GM23338 (cell line): ENCODE results near the gene PCIF1. TPM values are rescaled to one million over a fixed set of nuclear protein-coding genes. Genes with fewer than 3 reads are reported as not detected.

Experiments used
- ATAC-seq: fragments of 200-7000 bp; cut with Tn5 transposase; 3 replicates; pipeline ENCODE4 v1.9.1; 2020
- DNase-seq: peaks from one replicate; pipeline ENCODE4 v3.0.0-alpha.2; 2015; ENCODE audit warnings: low spot score
- H2AFZ ChIP-seq: fragments of 200-600 bp; sonication (generic); 2 replicates; pipeline ENCODE4 v1.8.0; 2016; ENCODE audit warnings: antibody characterized with exemption, mild to moderate bottlenecking, moderate library complexity
- H3F3A ChIP-seq: fragments of 200-600 bp; sonication (generic); replicated peaks from 2 replicates; pipeline ENCODE4 v1.8.0; 2017; ENCODE audit warnings: antibody characterized with exemption, mixed run types, low read depth
- H3K27ac ChIP-seq: fragments of 200-600 bp; sonication (generic); 2 replicates; pipeline ENCODE4 v1.6.1; 2016; ENCODE audit warnings: low read depth
- H3K27me3 ChIP-seq: fragments of 200-600 bp; sonication (generic); 2 replicates; pipeline ENCODE4 v1.8.0; 2016; ENCODE audit warnings: mild to moderate bottlenecking, mixed run types, moderate library complexity; ENCODE audit not compliant: insufficient read depth
- H3K36me3 ChIP-seq: fragments of 200-600 bp; sonication (generic); 2 replicates; pipeline ENCODE4 v1.8.0; 2016; ENCODE audit warnings: mild to moderate bottlenecking; ENCODE audit not compliant: insufficient read depth
- H3K4me1 ChIP-seq: fragments of 200-600 bp; sonication (generic); 2 replicates; pipeline ENCODE4 v1.8.0; 2016; ENCODE audit warnings: mild to moderate bottlenecking, moderate library complexity; ENCODE audit not compliant: insufficient read depth
- H3K4me2 ChIP-seq: fragments of 200-600 bp; sonication (generic); 2 replicates; pipeline ENCODE4 v1.7.1; 2017; ENCODE audit warnings: mixed run types
- H3K4me3 ChIP-seq: fragments of 200-600 bp; sonication (generic); 2 replicates; pipeline ENCODE4 v1.6.1; 2016; ENCODE audit warnings: mixed run types
- H3K79me2 ChIP-seq: fragments of 200-600 bp; sonication (generic); replicated peaks from 2 replicates; pipeline ENCODE4 v1.8.0; 2017; ENCODE audit warnings: mild to moderate bottlenecking; ENCODE audit not compliant: insufficient read depth
- H3K9me2 ChIP-seq: fragments of 200-600 bp; sonication (generic); 2 replicates; pipeline ENCODE4 v1.8.0; 2017; ENCODE audit not compliant: insufficient read depth
- H4K20me1 ChIP-seq: fragments of 200-600 bp; sonication (generic); replicated peaks from 2 replicates; pipeline ENCODE4 v1.8.0; 2017; ENCODE audit warnings: mild to moderate bottlenecking; ENCODE audit not compliant: insufficient read depth
- H3K27ac Mint-ChIP-seq: 2 replicates; pipeline ENCODE4 v1.8.0; 2020; ENCODE audit warnings: inconsistent platforms, mild to moderate bottlenecking, moderate library complexity, mixed read lengths
- H3K27me3 Mint-ChIP-seq: 3 replicates; pipeline ENCODE4 v1.8.0; 2022; ENCODE audit warnings: low read depth, mild to moderate bottlenecking, moderate library complexity, mixed read lengths, inconsistent platforms; ENCODE audit not compliant: insufficient read depth, poor library complexity
- H3K36me3 Mint-ChIP-seq: 3 replicates; pipeline ENCODE4 v1.8.0; 2021; ENCODE audit warnings: low read depth, mild to moderate bottlenecking, inconsistent platforms, moderate library complexity, mixed read lengths
- H3K4me1 Mint-ChIP-seq: 3 replicates; pipeline ENCODE4 v1.8.0; 2020; ENCODE audit warnings: mild to moderate bottlenecking, inconsistent platforms, mixed read lengths
- H3K4me3 Mint-ChIP-seq: 3 replicates; pipeline ENCODE4 v1.8.0; 2021; ENCODE audit warnings: moderate library complexity, mild to moderate bottlenecking, inconsistent platforms, mixed read lengths
- H3K9me3 Mint-ChIP-seq: 3 replicates; pipeline ENCODE4 v1.8.0; 2020; ENCODE audit warnings: moderate library complexity, mild to moderate bottlenecking, inconsistent platforms, mixed read lengths
- CREB1 ChIP-seq: fragments of 250-450 bp; sonication (Bioruptor Pico); IDR thresholded peaks from 2 replicates; pipeline ENCODE4 v1.5.0; 2020; ENCODE audit warnings: low read depth, mild to moderate bottlenecking, moderate library complexity
- EZH2 ChIP-seq: fragments of 200-600 bp; sonication (generic); IDR thresholded peaks from one replicate; pipeline ENCODE4 v1.8.0; 2017; ENCODE audit warnings: antibody characterized with exemption, mild to moderate bottlenecking, low read depth; ENCODE audit not compliant: unreplicated experiment
- EZH2phosphoT487 ChIP-seq: fragments of 200-600 bp; sonication (generic); IDR thresholded peaks from one replicate; pipeline ENCODE4 v1.8.1; 2018; ENCODE audit warnings: antibody characterized with exemption; ENCODE audit not compliant: unreplicated experiment
- JUNB ChIP-seq: IDR thresholded peaks from one replicate; pipeline ENCODE4 v1.6.1; 2016; ENCODE audit warnings: antibody characterized with exemption; ENCODE audit not compliant: unreplicated experiment
- NANOG ChIP-seq: IDR thresholded peaks from 2 replicates; pipeline ENCODE4 v1.6.1; 2016; ENCODE audit warnings: antibody characterized with exemption, borderline replicate concordance
- POLR2AphosphoS5 ChIP-seq: IDR thresholded peaks from 2 replicates; pipeline ENCODE4 v1.6.1; 2016; ENCODE audit warnings: antibody characterized with exemption, low read depth
- STAT1 ChIP-seq: IDR thresholded peaks from one replicate; pipeline ENCODE4 v1.6.1; 2016; ENCODE audit warnings: antibody characterized with exemption; ENCODE audit not compliant: unreplicated experiment
- ZNF331 ChIP-seq: fragments of 250-450 bp; sonication (Bioruptor Pico); IDR thresholded peaks from 2 replicates; pipeline ENCODE4 v1.5.0; 2020; ENCODE audit warnings: low read depth, mild to moderate bottlenecking, moderate library complexity
- polyA plus RNA-seq: library from polyadenylated mRNA; unstranded; fragments of >200 nt; fragmentation: Nextera tagmentation; extraction: Ambion mirVana; gene quantifications from 2 replicates; pipeline ENCODE4 v1.2.1, GENCODE V29; 2016
- total RNA-seq: library from RNA; depleted of rRNA; stranded (reverse); fragments of >200 nt; shearing (Covaris generic); gene quantifications from 2 replicates; pipeline ENCODE4 v1.2.3, GENCODE V29; 2014
- TF ChIP-seq, protein P1 (sequence below): IDR thresholded peaks from 2 replicates; pipeline ENCODE4 v1.6.1; 2016; ENCODE audit warnings: antibody characterized with exemption
- TF ChIP-seq, protein P2 (sequence below): fragments of 250-450 bp; sonication (Bioruptor Pico); IDR thresholded peaks from 2 replicates; pipeline ENCODE4 v1.5.0; 2020; ENCODE audit warnings: mild to moderate bottlenecking, moderate library complexity
- TF ChIP-seq, protein P3 (sequence below): IDR thresholded peaks from one replicate; pipeline ENCODE4 v1.6.1; 2018; ENCODE audit warnings: antibody characterized with exemption; ENCODE audit not compliant: unreplicated experiment
- TF ChIP-seq, protein P4 (sequence below), 2 experiments: fragments of 200-600 bp in 1 of 2; sonication (generic) in 1 of 2; conservative IDR thresholded peaks; 2 replicates each; pipeline versions ENCODE4 v1.5.1 to v1.6.1; 2016 to 2017; ENCODE audit warnings: antibody characterized with exemption in 2 of 2, low read depth in 2 of 2, mild to moderate bottlenecking in 2 of 2, moderate library complexity in 1 of 2

The PCIF1 gene
- total and polyA plus RNA-seq, 2 experiments from 2014 or later = 26.1 to 28.3 TPM

DNA sequence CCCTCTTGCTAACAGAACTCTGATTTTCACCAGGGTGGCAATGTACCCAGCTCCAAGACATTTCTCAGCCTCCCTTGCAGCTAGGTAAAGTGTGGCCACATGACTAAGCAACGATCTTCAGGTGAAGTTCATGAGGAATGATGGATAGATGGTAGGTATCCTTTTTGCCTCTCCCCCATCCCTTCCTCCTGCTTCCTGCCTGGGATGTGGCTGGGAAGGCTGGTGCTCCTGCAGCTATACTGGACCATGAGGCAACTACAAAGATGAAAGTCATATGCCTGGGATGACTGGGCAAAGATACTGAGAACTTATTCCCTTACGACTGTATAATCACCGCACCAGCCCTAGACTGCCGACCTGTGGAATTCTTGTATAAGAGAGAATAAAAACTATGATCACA is 24.1 kb downstream of the PCIF1 start:
- TF ChIP-seq NANOG (no peak), JUNB (no peak), EZH2 (no peak), STAT1 (no peak), CREB1 (no peak), ZNF331 (no peak), POLR2AphosphoS5 (no peak), EZH2phosphoT487 (no peak)
- TF ChIP-seq, protein P1, sequence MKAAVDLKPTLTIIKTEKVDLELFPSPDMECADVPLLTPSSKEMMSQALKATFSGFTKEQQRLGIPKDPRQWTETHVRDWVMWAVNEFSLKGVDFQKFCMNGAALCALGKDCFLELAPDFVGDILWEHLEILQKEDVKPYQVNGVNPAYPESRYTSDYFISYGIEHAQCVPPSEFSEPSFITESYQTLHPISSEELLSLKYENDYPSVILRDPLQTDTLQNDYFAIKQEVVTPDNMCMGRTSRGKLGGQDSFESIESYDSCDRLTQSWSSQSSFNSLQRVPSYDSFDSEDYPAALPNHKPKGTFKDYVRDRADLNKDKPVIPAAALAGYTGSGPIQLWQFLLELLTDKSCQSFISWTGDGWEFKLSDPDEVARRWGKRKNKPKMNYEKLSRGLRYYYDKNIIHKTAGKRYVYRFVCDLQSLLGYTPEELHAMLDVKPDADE = no peak
- TF ChIP-seq, protein P2, sequence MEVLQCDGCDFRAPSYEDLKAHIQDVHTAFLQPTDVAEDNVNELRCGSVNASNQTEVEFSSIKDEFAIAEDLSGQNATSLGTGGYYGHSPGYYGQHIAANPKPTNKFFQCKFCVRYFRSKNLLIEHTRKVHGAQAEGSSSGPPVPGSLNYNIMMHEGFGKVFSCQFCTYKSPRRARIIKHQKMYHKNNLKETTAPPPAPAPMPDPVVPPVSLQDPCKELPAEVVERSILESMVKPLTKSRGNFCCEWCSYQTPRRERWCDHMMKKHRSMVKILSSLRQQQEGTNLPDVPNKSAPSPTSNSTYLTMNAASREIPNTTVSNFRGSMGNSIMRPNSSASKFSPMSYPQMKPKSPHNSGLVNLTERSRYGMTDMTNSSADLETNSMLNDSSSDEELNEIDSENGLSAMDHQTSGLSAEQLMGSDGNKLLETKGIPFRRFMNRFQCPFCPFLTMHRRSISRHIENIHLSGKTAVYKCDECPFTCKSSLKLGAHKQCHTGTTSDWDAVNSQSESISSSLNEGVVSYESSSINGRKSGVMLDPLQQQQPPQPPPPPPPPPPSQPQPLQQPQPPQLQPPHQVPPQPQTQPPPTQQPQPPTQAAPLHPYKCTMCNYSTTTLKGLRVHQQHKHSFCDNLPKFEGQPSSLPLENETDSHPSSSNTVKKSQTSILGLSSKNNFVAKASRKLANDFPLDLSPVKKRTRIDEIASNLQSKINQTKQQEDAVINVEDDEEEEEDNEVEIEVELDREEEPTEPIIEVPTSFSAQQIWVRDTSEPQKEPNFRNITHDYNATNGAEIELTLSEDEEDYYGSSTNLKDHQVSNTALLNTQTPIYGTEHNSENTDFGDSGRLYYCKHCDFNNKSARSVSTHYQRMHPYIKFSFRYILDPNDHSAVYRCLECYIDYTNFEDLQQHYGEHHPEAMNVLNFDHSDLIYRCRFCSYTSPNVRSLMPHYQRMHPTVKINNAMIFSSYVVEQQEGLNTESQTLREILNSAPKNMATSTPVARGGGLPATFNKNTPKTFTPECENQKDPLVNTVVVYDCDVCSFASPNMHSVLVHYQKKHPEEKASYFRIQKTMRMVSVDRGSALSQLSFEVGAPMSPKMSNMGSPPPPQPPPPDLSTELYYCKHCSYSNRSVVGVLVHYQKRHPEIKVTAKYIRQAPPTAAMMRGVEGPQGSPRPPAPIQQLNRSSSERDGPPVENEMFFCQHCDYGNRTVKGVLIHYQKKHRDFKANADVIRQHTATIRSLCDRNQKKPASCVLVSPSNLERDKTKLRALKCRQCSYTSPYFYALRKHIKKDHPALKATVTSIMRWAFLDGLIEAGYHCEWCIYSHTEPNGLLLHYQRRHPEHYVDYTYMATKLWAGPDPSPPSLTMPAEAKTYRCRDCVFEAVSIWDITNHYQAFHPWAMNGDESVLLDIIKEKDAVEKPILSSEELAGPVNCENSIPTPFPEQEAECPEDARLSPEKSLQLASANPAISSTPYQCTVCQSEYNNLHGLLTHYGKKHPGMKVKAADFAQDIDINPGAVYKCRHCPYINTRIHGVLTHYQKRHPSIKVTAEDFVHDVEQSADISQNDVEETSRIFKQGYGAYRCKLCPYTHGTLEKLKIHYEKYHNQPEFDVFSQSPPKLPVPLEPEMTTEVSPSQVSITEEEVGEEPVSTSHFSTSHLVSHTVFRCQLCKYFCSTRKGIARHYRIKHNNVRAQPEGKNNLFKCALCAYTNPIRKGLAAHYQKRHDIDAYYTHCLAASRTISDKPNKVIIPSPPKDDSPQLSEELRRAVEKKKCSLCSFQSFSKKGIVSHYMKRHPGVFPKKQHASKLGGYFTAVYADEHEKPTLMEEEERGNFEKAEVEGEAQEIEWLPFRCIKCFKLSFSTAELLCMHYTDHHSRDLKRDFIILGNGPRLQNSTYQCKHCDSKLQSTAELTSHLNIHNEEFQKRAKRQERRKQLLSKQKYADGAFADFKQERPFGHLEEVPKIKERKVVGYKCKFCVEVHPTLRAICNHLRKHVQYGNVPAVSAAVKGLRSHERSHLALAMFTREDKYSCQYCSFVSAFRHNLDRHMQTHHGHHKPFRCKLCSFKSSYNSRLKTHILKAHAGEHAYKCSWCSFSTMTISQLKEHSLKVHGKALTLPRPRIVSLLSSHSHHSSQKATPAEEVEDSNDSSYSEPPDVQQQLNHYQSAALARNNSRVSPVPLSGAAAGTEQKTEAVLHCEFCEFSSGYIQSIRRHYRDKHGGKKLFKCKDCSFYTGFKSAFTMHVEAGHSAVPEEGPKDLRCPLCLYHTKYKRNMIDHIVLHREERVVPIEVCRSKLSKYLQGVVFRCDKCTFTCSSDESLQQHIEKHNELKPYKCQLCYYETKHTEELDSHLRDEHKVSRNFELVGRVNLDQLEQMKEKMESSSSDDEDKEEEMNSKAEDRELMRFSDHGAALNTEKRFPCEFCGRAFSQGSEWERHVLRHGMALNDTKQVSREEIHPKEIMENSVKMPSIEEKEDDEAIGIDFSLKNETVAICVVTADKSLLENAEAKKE (CRISPR knock-in tag) = no peak
- TF ChIP-seq, protein P3, sequence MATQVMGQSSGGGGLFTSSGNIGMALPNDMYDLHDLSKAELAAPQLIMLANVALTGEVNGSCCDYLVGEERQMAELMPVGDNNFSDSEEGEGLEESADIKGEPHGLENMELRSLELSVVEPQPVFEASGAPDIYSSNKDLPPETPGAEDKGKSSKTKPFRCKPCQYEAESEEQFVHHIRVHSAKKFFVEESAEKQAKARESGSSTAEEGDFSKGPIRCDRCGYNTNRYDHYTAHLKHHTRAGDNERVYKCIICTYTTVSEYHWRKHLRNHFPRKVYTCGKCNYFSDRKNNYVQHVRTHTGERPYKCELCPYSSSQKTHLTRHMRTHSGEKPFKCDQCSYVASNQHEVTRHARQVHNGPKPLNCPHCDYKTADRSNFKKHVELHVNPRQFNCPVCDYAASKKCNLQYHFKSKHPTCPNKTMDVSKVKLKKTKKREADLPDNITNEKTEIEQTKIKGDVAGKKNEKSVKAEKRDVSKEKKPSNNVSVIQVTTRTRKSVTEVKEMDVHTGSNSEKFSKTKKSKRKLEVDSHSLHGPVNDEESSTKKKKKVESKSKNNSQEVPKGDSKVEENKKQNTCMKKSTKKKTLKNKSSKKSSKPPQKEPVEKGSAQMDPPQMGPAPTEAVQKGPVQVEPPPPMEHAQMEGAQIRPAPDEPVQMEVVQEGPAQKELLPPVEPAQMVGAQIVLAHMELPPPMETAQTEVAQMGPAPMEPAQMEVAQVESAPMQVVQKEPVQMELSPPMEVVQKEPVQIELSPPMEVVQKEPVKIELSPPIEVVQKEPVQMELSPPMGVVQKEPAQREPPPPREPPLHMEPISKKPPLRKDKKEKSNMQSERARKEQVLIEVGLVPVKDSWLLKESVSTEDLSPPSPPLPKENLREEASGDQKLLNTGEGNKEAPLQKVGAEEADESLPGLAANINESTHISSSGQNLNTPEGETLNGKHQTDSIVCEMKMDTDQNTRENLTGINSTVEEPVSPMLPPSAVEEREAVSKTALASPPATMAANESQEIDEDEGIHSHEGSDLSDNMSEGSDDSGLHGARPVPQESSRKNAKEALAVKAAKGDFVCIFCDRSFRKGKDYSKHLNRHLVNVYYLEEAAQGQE = no peak
- TF ChIP-seq, protein P4, sequence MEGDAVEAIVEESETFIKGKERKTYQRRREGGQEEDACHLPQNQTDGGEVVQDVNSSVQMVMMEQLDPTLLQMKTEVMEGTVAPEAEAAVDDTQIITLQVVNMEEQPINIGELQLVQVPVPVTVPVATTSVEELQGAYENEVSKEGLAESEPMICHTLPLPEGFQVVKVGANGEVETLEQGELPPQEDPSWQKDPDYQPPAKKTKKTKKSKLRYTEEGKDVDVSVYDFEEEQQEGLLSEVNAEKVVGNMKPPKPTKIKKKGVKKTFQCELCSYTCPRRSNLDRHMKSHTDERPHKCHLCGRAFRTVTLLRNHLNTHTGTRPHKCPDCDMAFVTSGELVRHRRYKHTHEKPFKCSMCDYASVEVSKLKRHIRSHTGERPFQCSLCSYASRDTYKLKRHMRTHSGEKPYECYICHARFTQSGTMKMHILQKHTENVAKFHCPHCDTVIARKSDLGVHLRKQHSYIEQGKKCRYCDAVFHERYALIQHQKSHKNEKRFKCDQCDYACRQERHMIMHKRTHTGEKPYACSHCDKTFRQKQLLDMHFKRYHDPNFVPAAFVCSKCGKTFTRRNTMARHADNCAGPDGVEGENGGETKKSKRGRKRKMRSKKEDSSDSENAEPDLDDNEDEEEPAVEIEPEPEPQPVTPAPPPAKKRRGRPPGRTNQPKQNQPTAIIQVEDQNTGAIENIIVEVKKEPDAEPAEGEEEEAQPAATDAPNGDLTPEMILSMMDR (conservative IDR thresholded peaks at IDR 0.05; ENCODE audit: low read depth in 2 of 2) = no peak
- H3K36me3 ChIP-seq = no peaks in the 10 kb centered on the region; the same call in 1 of the 2 replicates
- no peak overlapping the region for H3K27ac ChIP-seq
- no peaks in the 10 kb centered on the region for H3K79me2 ChIP-seq
- Mint-ChIP-seq H3K4me1 (0 out of 3 replicates have a peak, but pooled peaks cover 2% of the 10 kb centered on the region), H3K27ac (no peak overlapping the region; the same call in 1 of the 2 replicates), H3K9me3 (no peaks in the 10 kb centered on the region), H3K36me3 (peaks cover 34% of the 10 kb centered on the region), H3K27me3 (peaks cover 7% of the 10 kb centered on the region), H3K4me3 (no peak overlapping the region)
- H3K9me2 ChIP-seq = no peaks in the 10 kb centered on the region
- DNase-seq (no peak), ATAC-seq (no peak)
- no peak overlapping the region for H2AFZ ChIP-seq
- no peak overlapping the region for H3K4me2 ChIP-seq
- H3K27me3 ChIP-seq = no peaks in the 10 kb centered on the region
- H3K4me1 ChIP-seq = no peaks in the 10 kb centered on the region
- H3F3A ChIP-seq = no peaks in the 10 kb centered on the region
- H4K20me1 ChIP-seq = no peaks in the 10 kb centered on the region
- H3K4me3 ChIP-seq = no peak overlapping the region
